ENCODE measurements around the gene SLC25A42.

- TF ChIP-seq, protein P1, sequence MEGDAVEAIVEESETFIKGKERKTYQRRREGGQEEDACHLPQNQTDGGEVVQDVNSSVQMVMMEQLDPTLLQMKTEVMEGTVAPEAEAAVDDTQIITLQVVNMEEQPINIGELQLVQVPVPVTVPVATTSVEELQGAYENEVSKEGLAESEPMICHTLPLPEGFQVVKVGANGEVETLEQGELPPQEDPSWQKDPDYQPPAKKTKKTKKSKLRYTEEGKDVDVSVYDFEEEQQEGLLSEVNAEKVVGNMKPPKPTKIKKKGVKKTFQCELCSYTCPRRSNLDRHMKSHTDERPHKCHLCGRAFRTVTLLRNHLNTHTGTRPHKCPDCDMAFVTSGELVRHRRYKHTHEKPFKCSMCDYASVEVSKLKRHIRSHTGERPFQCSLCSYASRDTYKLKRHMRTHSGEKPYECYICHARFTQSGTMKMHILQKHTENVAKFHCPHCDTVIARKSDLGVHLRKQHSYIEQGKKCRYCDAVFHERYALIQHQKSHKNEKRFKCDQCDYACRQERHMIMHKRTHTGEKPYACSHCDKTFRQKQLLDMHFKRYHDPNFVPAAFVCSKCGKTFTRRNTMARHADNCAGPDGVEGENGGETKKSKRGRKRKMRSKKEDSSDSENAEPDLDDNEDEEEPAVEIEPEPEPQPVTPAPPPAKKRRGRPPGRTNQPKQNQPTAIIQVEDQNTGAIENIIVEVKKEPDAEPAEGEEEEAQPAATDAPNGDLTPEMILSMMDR (IDR thresholded peaks at IDR 0.05), result no peak
- TF ChIP-seq FOSL2 (IDR thresholded peaks at IDR 0.05), result no peak
- TF ChIP-seq FOSL2 (CRISPR knock-in tag; IDR thresholded peaks at IDR 0.05), result no peak
- no peak for TF ChIP-seq CEBPB (IDR thresholded peaks at IDR 0.05)
- no peak for TF ChIP-seq RCOR1 (IDR thresholded peaks at IDR 0.05; ENCODE audit: low read depth, low read length)
- no peak for TF ChIP-seq HDAC2 (IDR thresholded peaks at IDR 0.05)
- no peak for TF ChIP-seq REST (IDR thresholded peaks at IDR 0.05)
- no peak for TF ChIP-seq MAX (IDR thresholded peaks at IDR 0.05)
- no peak for TF ChIP-seq POLR2A (IDR thresholded peaks at IDR 0.05; ENCODE audit: low read length)
- no peak for TF ChIP-seq EP300 (IDR thresholded peaks at IDR 0.05)
- no peak for TF ChIP-seq MYC (IDR thresholded peaks at IDR 0.05; ENCODE audit: borderline replicate concordance, low read length)
- TF ChIP-seq CHD4 (IDR thresholded peaks at IDR 0.05; ENCODE audit: borderline replicate concordance), result no peak
- TF ChIP-seq, protein P2, sequence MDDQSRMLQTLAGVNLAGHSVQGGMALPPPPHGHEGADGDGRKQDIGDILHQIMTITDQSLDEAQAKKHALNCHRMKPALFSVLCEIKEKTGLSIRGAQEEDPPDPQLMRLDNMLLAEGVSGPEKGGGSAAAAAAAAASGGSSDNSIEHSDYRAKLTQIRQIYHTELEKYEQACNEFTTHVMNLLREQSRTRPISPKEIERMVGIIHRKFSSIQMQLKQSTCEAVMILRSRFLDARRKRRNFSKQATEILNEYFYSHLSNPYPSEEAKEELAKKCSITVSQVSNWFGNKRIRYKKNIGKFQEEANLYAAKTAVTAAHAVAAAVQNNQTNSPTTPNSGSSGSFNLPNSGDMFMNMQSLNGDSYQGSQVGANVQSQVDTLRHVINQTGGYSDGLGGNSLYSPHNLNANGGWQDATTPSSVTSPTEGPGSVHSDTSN (IDR thresholded peaks at IDR 0.05), result no peak
Measured at GRCh38 chr19:19077103-19077502, 13.3 kb downstream of the SLC25A42 start.
